ENCODE data around the gene POLA1.

DNA sequence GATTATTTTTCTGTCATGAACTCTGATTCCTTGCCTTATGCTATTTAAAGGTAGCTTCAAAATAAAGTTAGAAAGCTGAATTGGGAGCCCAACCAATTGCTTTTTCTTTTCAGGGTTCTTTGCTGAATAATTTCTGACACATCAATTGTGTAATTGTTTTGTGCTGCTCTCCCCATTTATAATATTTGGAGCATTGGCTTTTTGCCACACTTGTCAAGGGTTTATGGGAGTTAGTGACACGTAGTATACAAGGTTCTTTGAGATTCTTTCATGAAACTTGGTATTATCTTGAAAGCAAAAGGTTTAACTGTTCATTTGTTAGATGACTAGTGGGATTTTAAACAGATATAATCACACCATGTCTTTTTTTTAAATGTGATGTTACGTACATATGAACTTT lies 80.9 kb downstream of the POLA1 start:
- TF ChIP-seq, protein P1, sequence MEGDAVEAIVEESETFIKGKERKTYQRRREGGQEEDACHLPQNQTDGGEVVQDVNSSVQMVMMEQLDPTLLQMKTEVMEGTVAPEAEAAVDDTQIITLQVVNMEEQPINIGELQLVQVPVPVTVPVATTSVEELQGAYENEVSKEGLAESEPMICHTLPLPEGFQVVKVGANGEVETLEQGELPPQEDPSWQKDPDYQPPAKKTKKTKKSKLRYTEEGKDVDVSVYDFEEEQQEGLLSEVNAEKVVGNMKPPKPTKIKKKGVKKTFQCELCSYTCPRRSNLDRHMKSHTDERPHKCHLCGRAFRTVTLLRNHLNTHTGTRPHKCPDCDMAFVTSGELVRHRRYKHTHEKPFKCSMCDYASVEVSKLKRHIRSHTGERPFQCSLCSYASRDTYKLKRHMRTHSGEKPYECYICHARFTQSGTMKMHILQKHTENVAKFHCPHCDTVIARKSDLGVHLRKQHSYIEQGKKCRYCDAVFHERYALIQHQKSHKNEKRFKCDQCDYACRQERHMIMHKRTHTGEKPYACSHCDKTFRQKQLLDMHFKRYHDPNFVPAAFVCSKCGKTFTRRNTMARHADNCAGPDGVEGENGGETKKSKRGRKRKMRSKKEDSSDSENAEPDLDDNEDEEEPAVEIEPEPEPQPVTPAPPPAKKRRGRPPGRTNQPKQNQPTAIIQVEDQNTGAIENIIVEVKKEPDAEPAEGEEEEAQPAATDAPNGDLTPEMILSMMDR (conservative IDR thresholded peaks at IDR 0.05): no peak
- no peak for TF ChIP-seq ZFX (IDR thresholded peaks at IDR 0.05)

Measured in C4-2B (cell line).